Activated B cell treated with CpG ODN at 0.5 μM for 24 hours (primary cell): Measurements from ENCODE around the gene TMEM131. TPM values are rescaled to one million over a fixed set of nuclear protein-coding genes. Genes with fewer than 3 reads are reported as not detected.

Experiments used
- ATAC-seq: fragments of 200-7000 bp; cut with Tn5 transposase; one replicate; pipeline ENCODE4 v1.10.0; 2021; ENCODE audit warnings: low read depth, mild to moderate bottlenecking, moderate library complexity
- CTCF ChIA-PET: fragments of 350-600 bp; sonication (Branson Sonifier 250); formaldehyde crosslinking; loops from one replicate; lab custom pipeline; 2021; ENCODE audit warnings: antibody characterized with exemption; lab: Charles Lee
- POLR2A ChIA-PET: fragments of 350-600 bp; sonication (Branson Sonifier 250); formaldehyde crosslinking; loops from one replicate; lab custom pipeline; 2021; ENCODE audit warnings: antibody characterized with exemption; lab: Charles Lee
- DNase-seq: peaks from one replicate; pipeline ENCODE4 v3.0.0; 2022
- H3K27ac Mint-ChIP-seq: one replicate; pipeline ENCODE4 v1.8.0; 2020; ENCODE audit warnings: mixed read lengths
- H3K27me3 Mint-ChIP-seq: one replicate; pipeline ENCODE4 v1.8.0; 2021; ENCODE audit warnings: mixed read lengths
- H3K36me3 Mint-ChIP-seq: one replicate; pipeline ENCODE4 v1.8.0; 2021; ENCODE audit warnings: low read depth, mixed read lengths
- H3K4me1 Mint-ChIP-seq: one replicate; pipeline ENCODE4 v1.8.0; 2021; ENCODE audit warnings: mixed read lengths
- H3K4me3 Mint-ChIP-seq: one replicate; pipeline ENCODE4 v1.8.0; 2020; ENCODE audit warnings: mild to moderate bottlenecking, mixed read lengths
- H3K9me3 Mint-ChIP-seq: one replicate; pipeline ENCODE4 v1.8.0; 2020; ENCODE audit warnings: mixed read lengths
- CTCF ChIP-seq: fragments of 200-600 bp; IDR thresholded peaks from one replicate; pipeline ENCODE4 v1.8.0; 2022; ENCODE audit warnings: antibody characterized with exemption, mild to moderate bottlenecking
- intact Hi-C: fragments of 100-400 bp; cut with micrococcal nuclease; formaldehyde crosslinking; loops from one replicate; pipeline ENCODE4 v1.15.1; 2024
- total RNA-seq: library from RNA; stranded (reverse); gene quantifications from 2 replicates; pipeline ENCODE4 v1.2.3, GENCODE V29; 2022

TMEM131 gene
- total RNA-seq, 1 donor from 2014 or later: 146 TPM

GRCh38 chr2:97979904-97980303 lies 15.8 kb downstream of the TMEM131 start:
- ChIA-PET POLR2A (interaction anchor here (0.9 kb wide), 1 partner anchor 15 kb away, joined by 3 read pairs; no protein-coding TSS in a partner anchor), CTCF (no interaction called here)
- Mint-ChIP-seq H3K4me3 (no peak overlapping the region), H3K4me1 (peaks cover 66% of the 10 kb centered on the region), H3K27me3 (no peaks in the 10 kb centered on the region), H3K36me3 (peaks cover 55% of the 10 kb centered on the region), H3K27ac (peak overlapping the region; percentile 66), H3K9me3 (peaks cover 12% of the 10 kb centered on the region)
- DNase-seq (no peak), ATAC-seq (no peak)
- TF ChIP-seq CTCF: no peak
- intact Hi-C loops: no loop called here

GRCh38 chr2:97974471-97974870 lies 21.3 kb downstream of the TMEM131 start:
- peaks cover 56% of the 10 kb centered on the region for H3K36me3 Mint-ChIP-seq
- H3K9me3 Mint-ChIP-seq: peaks cover 23% of the 10 kb centered on the region
- ATAC-seq: no peak
- TF ChIP-seq CTCF: no peak
- no peak overlapping the region for H3K4me3 Mint-ChIP-seq
- ChIA-PET CTCF (no interaction called here), POLR2A (interaction anchor here (0.7 kb wide), 1 partner anchor 44 kb away, joined by 5 read pairs; no protein-coding TSS in a partner anchor)
- no peak for DNase-seq
- intact Hi-C loops: no loop called here
- no peak overlapping the region for H3K27ac Mint-ChIP-seq
- H3K4me1 Mint-ChIP-seq: peaks cover 64% of the 10 kb centered on the region
- H3K27me3 Mint-ChIP-seq: no peaks in the 10 kb centered on the region

- Mint-ChIP-seq H3K4me3 (no peak overlapping the region), H3K9me3 (peaks cover 18% of the 10 kb centered on the region), H3K4me1 (peaks cover 77% of the 10 kb centered on the region), H3K36me3 (peaks cover 33% of the 10 kb centered on the region), H3K27me3 (no peaks in the 10 kb centered on the region), H3K27ac (no peak overlapping the region)
- ATAC-seq (no peak), DNase-seq (no peak)
- ChIA-PET POLR2A (no interaction called here), CTCF (no interaction called here)
- no peak for TF ChIP-seq CTCF
- intact Hi-C loops: no loop called here
Observed at GRCh38 chr2:97970293-97971060, 25.3 kb downstream of the TMEM131 start.

GRCh38 chr2:97969081-97970067 lies 26.4 kb downstream of the TMEM131 start:
- Mint-ChIP-seq H3K36me3 (peaks cover 30% of the 10 kb centered on the region), H3K9me3 (peaks cover 10% of the 10 kb centered on the region), H3K4me1 (peaks cover 85% of the 10 kb centered on the region), H3K27ac (peak overlapping the region; percentile 47), H3K4me3 (no peak overlapping the region), H3K27me3 (no peaks in the 10 kb centered on the region)
- ATAC-seq: no peak
- DNase-seq: no peak
- CTCF ChIA-PET: no interaction called here
- intact Hi-C loops: loop anchor here (1.0 to 5.0 kb wide), 2 partner anchors 8 to 37 kb away; no protein-coding TSS in a partner anchor
- POLR2A ChIA-PET: interaction anchor here (1.2 kb wide), 1 partner anchor 25 kb away, joined by 3 read pairs; no protein-coding TSS in a partner anchor
- no peak for TF ChIP-seq CTCF
